ENCODE results near the gene PDLIM1.

DNA sequence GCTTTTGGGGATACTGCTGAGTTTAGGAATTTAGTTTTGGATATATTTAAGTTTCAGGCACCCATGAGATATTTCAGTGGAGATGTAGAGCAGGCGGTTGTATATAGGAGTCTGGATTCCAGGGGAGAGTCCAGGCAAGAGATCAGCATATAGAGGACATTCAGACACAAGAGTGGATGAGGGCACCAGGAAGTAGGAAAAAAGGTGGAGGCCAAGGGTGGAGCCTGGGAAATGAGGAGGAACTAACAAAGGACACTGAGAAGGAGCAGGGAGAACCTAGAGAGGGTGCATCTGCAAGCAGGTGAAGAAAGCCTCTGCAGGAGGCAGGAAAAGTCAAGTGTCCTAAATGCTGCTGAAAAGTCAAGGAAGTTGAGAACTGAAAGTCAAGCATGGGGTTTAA is 13.1 kb upstream of the PDLIM1 start:
- TF ChIP-seq, protein P1, sequence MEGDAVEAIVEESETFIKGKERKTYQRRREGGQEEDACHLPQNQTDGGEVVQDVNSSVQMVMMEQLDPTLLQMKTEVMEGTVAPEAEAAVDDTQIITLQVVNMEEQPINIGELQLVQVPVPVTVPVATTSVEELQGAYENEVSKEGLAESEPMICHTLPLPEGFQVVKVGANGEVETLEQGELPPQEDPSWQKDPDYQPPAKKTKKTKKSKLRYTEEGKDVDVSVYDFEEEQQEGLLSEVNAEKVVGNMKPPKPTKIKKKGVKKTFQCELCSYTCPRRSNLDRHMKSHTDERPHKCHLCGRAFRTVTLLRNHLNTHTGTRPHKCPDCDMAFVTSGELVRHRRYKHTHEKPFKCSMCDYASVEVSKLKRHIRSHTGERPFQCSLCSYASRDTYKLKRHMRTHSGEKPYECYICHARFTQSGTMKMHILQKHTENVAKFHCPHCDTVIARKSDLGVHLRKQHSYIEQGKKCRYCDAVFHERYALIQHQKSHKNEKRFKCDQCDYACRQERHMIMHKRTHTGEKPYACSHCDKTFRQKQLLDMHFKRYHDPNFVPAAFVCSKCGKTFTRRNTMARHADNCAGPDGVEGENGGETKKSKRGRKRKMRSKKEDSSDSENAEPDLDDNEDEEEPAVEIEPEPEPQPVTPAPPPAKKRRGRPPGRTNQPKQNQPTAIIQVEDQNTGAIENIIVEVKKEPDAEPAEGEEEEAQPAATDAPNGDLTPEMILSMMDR (IDR thresholded peaks at IDR 0.05 in 2 of 3, conservative IDR thresholded peaks at IDR 0.05 in 1 of 3; ENCODE audit: borderline replicate concordance in 1 of 3, insufficient read depth in 1 of 3, low read depth in 2 of 3, low read length in 2 of 3): no peak
- TF ChIP-seq TCF7L2 (IDR thresholded peaks at IDR 0.05; ENCODE audit: borderline replicate concordance, extremely low read depth, insufficient read depth, insufficient read length) (no peak), SRF (IDR thresholded peaks at IDR 0.05; ENCODE audit: low read depth) (no peak), EZH2 (IDR thresholded peaks at IDR 0.05) (no peak), POLR2AphosphoS5 (IDR thresholded peaks at IDR 0.05; ENCODE audit: low read depth, low read length) (no peak)

Measured in HCT116 (cell line).